ENCODE data around the gene TLR8.

TLR8 gene

GRCh38 chrX:12917753-12918152, 11.3 kb downstream of the TLR8 start:
- Histone ChIP-seq H3K4me3 (ENCODE audit: severe bottlenecking) (no peak overlapping the region), H3K27ac (ENCODE audit: poor library complexity, severe bottlenecking) (no peak overlapping the region), H3K36me3 (ENCODE audit: low read depth) (no peaks in the 10 kb centered on the region), H3K9me3 (ENCODE audit: severe bottlenecking) (no peaks in the 10 kb centered on the region), H3K27me3 (ENCODE audit: insufficient read depth, poor library complexity, severe bottlenecking) (no peaks in the 10 kb centered on the region), H3K4me1 (ENCODE audit: insufficient read depth, poor library complexity, severe bottlenecking) (no peaks in the 10 kb centered on the region)
- DNase-seq (ENCODE audit: low spot score), result no peak
- TF ChIP-seq CTCF (IDR thresholded peaks at IDR 0.05; ENCODE audit: poor library complexity, severe bottlenecking), result no peak
- no peak for ATAC-seq (ENCODE audit: low read depth)

GRCh38 chrX:12919051-12919450, 12.6 kb downstream of the TLR8 start:
- Histone ChIP-seq H3K4me1 (ENCODE audit: insufficient read depth, poor library complexity, severe bottlenecking) (no peaks in the 10 kb centered on the region), H3K36me3 (ENCODE audit: low read depth) (no peaks in the 10 kb centered on the region), H3K27me3 (ENCODE audit: insufficient read depth, poor library complexity, severe bottlenecking) (no peaks in the 10 kb centered on the region), H3K9me3 (ENCODE audit: severe bottlenecking) (no peaks in the 10 kb centered on the region), H3K27ac (ENCODE audit: poor library complexity, severe bottlenecking) (peak overlapping the region; percentile 12), H3K4me3 (ENCODE audit: severe bottlenecking) (no peak overlapping the region)
- TF ChIP-seq CTCF (IDR thresholded peaks at IDR 0.05; ENCODE audit: poor library complexity, severe bottlenecking), result no peak
- ATAC-seq (ENCODE audit: low read depth) (0 out of 3 replicates have a peak, but pooled peaks have one; percentile 31), DNase-seq (ENCODE audit: low spot score) (no peak)

- ATAC-seq (ENCODE audit: low read depth), result no peak
- Histone ChIP-seq H3K9me3 (ENCODE audit: severe bottlenecking) (no peaks in the 10 kb centered on the region), H3K4me3 (ENCODE audit: severe bottlenecking) (no peak overlapping the region), H3K27me3 (ENCODE audit: insufficient read depth, poor library complexity, severe bottlenecking) (no peaks in the 10 kb centered on the region), H3K4me1 (ENCODE audit: insufficient read depth, poor library complexity, severe bottlenecking) (no peaks in the 10 kb centered on the region), H3K27ac (ENCODE audit: poor library complexity, severe bottlenecking) (peak overlapping the region; percentile 12), H3K36me3 (ENCODE audit: low read depth) (no peaks in the 10 kb centered on the region)
- DNase-seq (ENCODE audit: low spot score), result no peak
- TF ChIP-seq CTCF (IDR thresholded peaks at IDR 0.05; ENCODE audit: poor library complexity, severe bottlenecking), result no peak
These were observed 13.2 kb downstream of the TLR8 start for GRCh38 chrX:12919620-12920019.

- H3K36me3 ChIP-seq (ENCODE audit: low read depth), result no peaks in the 10 kb centered on the region
- no peak overlapping the region for H3K27ac ChIP-seq (ENCODE audit: poor library complexity, severe bottlenecking)
- no peak for TF ChIP-seq CTCF (IDR thresholded peaks at IDR 0.05; ENCODE audit: poor library complexity, severe bottlenecking)
- no peak overlapping the region for H3K4me3 ChIP-seq (ENCODE audit: severe bottlenecking)
- ATAC-seq (ENCODE audit: low read depth), result no peak
- no peak for DNase-seq (ENCODE audit: low spot score)
- no peaks in the 10 kb centered on the region for H3K9me3 ChIP-seq (ENCODE audit: severe bottlenecking)
- H3K27me3 ChIP-seq (ENCODE audit: insufficient read depth, poor library complexity, severe bottlenecking), result no peaks in the 10 kb centered on the region
- no peaks in the 10 kb centered on the region for H3K4me1 ChIP-seq (ENCODE audit: insufficient read depth, poor library complexity, severe bottlenecking)
These were observed 14.6 kb downstream of the TLR8 start for GRCh38 chrX:12920990-12921389.

- Histone ChIP-seq H3K9me3 (ENCODE audit: severe bottlenecking) (no peaks in the 10 kb centered on the region), H3K4me1 (ENCODE audit: insufficient read depth, poor library complexity, severe bottlenecking) (no peaks in the 10 kb centered on the region), H3K27me3 (ENCODE audit: insufficient read depth, poor library complexity, severe bottlenecking) (no peaks in the 10 kb centered on the region), H3K36me3 (ENCODE audit: low read depth) (no peaks in the 10 kb centered on the region), H3K27ac (ENCODE audit: poor library complexity, severe bottlenecking) (no peak overlapping the region), H3K4me3 (ENCODE audit: severe bottlenecking) (no peak overlapping the region)
- TF ChIP-seq CTCF (IDR thresholded peaks at IDR 0.05; ENCODE audit: poor library complexity, severe bottlenecking), result no peak
- DNase-seq (ENCODE audit: low spot score) (no peak), ATAC-seq (ENCODE audit: low read depth) (no peak)
These were observed 15.6 kb downstream of the TLR8 start for GRCh38 chrX:12921886-12922598.

Measured in RWPE2 (cell line).